HG02763 (cell line): ENCODE data around the gene GJD4.

Experiments
- ATAC-seq: cut with Tn5 transposase; IDR thresholded peaks from one replicate; pipeline ENCODE4 v1.9.1; 2021; ENCODE audit warnings: mild to moderate bottlenecking, moderate library complexity; ENCODE audit not compliant: unreplicated experiment

Gene GJD4, protein sequence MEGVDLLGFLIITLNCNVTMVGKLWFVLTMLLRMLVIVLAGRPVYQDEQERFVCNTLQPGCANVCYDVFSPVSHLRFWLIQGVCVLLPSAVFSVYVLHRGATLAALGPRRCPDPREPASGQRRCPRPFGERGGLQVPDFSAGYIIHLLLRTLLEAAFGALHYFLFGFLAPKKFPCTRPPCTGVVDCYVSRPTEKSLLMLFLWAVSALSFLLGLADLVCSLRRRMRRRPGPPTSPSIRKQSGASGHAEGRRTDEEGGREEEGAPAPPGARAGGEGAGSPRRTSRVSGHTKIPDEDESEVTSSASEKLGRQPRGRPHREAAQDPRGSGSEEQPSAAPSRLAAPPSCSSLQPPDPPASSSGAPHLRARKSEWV

DNA sequence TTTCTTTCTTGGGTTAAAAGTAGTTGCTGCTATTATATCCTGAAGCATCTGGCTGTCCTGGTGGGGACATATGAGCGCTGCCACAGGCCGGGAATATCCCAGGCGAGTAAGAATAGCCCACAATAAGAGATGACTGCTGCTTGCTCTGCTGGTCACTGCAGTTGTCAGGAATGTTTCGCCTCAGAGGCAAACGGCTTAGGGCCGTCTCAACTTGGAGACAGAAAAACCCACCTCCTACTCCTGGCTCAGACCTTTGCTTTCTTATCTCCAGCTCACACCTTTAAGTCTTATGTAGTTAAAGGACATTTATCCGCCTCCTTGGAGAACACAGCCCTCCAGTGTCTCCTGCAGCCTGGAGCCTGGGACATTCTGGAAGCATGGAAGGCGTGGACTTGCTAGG lies at the start of gene GJD4:
Gene GJD4, plus strand, starts transcription at position 151 of the 400 bp plus-strand sequence. Its CDS starts 227 bp downstream, at position 378.
- ATAC-seq = no peak

DNA sequence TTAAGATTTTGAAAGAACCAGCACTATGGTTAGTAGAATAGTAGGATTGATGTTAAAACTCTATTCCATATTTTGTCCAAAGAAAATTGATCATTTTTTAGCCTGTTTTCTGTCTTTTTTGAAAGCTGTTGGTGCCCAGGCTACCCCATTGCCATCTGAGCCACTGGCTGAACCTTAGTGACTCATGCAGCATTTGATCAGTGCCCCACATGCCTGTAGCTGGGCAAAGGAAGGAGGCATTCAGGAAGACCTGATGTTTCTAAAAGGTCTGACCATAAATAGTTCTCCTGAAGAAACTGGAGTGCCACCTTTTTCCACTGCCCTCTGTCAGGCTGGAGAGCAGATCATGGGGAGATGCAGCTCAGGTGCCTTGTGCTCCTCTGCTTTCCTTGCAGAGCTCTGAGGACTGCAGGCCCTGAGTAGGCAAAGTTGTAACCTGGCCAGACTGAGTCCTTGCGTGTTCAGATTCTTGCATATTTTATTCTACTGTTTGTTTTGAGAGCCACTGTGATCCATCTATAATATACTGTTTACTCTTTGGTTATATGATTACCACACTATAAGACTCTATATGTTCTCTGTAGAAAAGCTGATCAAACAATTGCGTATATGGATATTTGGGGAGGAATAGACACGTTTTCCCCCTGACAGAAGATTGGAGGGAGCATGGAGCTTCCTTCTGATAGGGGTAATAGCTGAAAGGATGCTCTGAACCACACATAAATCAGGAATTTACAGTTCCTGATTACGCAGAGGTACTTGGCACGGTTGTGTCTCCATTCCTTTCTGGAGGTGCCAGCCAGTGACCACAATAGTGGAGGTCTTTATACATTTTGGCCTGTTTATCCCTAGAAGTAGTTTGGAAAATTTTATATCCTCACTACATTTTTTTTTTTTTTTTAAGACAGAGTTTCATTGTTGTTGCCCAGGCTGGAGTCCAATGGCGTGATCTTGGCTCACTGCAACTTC lies 48.9 kb upstream of the GJD4 start:
- no peak for ATAC-seq

DNA sequence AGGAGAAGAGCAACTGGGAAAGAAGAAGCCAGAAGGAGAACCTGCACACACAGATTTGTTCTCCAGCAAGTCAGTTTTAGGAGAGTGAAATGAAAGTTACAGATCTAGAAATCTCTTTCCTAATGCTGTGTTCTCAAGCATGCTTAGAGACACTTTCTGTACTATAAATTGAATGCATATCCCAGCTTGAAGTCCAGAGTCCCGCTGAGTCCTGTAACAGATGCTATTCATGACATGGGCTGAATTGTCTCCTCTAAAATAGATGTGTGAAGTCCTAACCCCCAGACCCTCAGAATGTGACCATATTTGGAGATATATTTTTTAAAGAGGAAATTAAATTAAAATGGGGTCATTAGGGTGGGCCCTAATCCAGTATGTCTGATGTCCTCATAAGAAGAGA lies 46.9 kb upstream of the GJD4 start:
- ATAC-seq = no peak

DNA sequence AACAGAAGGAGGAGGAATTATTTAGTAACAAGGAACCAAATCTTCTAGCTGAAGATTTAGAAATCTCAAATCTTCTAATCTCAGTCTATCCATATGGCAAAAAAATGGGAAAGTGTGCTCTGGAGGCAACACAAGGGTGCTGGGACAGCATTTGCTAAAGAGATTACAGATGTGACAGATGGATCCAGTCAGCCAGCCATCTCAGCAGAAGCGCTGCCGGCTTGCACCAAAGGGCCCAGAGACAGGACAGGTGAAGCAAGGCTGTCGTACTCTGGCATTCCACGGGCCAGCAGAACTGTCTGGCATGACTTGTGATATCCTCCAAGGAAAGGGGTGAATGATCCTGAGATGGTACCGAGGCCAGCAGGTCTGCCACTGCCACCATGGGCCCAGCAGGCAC lies 45.7 kb upstream of the GJD4 start:
- no peak for ATAC-seq

DNA sequence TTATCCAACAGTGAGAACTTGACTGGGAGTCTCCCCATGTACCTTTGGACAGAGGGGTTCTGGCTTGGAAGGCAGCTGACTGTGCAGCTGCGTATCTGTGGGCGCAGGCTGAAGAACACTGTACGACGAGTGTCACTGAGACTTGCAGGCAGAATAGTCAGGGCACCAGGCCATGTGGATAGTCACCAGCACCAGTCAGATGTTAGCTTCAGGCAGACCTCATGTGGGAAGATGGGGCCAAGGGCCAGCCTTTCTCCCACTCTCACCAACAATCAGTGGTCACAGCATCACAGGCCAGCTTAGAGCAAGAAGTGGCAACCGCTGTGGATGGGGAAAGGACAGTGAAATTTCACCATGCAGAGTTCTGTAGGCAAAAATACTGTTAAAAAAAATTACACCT lies 43.4 kb upstream of the GJD4 start:
- ATAC-seq = no peak

DNA sequence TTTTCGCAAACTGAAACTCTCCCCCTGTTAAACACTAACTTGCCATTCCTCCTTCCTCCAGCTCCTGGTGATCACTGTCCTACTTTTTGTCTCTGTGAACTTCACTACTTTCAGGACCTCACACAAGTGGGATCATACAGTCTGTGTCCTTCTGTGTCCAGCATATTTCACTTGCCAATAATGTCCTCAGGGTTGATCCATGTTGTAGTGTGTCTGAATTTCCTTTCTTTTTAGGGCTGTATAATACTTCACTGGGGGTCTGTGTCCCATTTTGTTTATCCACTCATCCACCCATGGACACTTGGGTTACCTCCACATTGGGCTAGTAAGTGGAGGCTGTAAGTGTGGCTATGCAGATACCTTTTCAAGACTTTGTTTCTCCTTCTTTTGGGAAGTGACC lies 42.7 kb upstream of the GJD4 start:
- ATAC-seq = no peak

DNA sequence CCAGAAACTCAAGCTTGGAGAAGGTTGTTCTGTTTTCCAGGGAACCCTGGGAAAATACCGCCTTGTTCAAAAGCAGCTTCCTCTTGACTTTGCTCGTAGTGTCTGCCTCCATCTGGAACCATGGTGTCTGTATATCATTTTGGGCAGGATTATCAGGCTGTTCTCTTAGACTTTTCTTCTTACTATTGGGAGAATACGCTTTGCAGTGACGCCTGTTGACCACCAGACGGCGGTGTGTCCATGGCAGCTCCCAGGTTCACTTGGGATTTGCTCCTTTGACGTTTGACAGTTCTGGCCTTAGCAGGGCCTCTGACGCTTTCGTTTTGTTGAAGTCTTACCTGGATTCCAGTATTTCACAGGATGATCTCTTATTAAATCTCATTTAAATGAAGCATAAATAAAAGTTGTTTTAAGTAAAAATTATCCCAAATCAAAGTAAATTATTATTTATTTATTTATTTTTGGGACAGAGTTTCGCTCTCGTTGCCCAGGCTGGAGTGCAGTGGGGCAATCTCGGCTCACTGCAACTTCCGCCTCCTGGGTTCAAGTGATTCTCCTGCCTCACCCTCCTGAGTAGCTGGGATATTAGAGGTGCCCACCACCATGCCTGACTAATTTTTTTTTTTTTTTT lies 41.8 kb upstream of the GJD4 start:
- no peak for ATAC-seq

DNA sequence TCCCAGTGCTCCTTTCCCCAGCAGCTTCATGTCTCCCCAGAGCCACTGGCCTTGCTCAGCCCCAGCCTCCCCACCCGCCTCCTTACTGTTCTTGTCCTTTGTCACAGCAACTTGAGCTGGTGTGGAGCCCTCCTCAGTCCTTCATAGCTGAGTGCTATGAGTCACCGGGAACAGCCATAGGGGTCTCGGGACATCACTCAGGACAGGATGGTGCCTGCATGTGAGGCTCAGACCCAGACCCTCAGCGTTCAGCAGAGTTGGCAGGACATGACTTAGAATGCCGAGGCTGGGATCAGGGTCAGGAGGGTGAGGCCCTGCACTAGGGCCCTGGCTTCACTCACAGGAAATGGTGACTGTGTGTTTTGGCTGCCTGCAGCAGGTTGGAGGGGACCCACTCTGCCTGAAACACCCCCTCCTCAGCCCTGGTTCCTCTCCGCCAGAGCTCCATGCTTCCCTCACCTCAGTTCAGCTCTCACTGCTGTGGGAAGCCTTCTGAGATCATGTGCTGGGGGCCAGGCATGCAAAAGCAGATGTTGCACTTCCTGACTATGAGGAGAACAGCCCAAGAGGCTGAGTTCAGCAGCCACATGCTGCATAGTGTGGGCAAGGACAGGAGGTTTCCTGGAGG lies 40.7 kb upstream of the GJD4 start:
- no peak for ATAC-seq

DNA sequence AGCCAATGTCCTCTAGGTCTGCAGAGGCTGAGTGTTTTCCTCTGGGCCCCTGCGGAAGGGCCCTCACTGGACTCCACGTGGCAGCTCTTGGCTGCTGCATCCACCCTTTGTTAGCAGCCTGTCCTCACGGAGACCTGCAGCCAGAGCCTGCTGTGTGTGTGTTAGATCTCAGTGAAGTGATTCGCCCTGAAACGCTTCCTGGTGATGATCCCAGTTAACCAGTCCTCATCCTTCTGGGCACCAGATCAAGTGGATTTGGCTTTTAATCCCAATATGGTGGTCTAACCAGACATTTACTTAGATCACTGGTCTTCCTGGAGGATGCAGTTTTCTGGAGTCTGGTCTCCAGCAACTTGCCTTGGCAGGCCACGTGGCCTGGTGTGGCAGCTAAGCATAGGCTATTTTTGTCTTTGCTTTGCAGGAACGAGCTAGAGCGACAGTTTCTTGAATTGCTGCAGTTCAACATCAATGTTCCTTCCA lies 39.5 kb upstream of the GJD4 start:
- no peak for ATAC-seq

DNA sequence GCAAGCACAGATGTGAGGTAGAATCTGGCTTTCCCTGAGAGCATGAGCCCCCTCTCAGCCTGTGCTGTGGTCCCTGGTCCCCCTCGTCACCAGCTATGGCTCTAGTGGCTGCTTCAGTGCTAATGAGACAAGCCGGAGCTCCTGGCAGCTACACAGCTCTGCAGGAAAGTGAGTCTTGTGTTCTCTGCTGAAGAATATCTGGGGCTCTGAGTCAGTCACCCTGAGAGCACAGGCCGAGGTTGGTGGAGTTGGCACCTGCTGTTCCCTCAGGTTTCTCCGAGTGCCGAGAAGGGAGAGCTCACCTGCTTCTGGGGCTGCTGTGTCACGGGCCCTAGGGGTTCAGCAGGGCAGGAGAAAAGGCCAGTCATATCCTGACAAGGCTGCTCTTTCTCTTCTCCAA lies 37.2 kb upstream of the GJD4 start:
- no peak for ATAC-seq

DNA sequence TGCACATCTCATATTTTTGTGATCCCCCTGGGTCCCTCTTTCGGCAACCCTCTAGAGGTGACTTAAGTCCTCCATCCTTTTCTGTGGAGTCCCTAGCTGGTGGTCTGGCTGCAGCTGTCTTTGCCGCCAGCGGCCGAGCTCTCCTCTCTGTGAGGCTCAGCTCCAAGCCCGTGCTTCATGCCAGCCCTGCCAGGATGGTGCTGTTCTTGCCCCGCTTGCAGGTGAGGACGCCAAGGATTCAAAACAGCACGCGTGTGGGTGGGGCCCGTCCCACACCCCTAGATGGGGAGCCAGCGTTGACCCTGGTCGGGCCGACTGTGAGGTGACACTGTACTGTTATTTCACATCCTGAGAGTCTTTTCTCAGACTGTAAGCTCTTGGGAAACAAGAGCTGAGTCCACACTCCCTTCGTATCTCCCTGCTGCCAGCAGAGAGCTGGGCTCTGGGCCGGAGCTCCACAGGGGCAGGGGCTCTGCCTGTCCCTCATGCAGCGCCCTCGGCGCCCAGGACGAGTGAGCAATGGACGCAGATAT lies 36.6 kb upstream of the GJD4 start:
- no peak for ATAC-seq

DNA sequence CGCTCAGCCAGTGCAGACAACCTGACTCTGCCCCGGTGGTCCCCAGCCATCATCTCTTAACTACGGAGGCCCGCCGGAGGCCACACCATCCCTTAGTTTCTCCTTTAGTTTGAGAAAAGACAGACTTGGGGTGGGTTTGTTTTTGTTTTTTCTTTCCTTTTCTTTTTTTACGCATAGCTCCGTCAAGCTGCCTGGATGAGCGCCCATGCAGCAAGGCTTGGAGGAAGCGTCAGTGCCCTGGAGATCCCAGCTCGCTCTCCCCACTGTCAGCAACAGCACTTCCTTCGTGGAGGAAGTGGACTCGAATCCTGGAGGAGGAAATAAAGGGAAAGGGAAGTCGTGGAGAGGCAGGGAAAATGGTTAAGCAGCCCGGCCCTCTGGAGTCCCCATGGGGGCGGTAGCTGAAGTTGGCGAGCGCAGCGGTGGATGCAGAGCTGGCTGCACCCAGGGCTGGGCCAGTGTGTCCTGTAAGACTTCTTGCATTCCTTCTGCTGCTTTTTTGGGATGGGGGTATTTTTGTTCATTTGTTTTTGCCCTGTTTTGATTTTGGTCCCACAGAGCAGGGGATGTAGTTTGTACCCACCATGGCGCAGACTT lies 35.9 kb upstream of the GJD4 start:
- ATAC-seq = no peak

DNA sequence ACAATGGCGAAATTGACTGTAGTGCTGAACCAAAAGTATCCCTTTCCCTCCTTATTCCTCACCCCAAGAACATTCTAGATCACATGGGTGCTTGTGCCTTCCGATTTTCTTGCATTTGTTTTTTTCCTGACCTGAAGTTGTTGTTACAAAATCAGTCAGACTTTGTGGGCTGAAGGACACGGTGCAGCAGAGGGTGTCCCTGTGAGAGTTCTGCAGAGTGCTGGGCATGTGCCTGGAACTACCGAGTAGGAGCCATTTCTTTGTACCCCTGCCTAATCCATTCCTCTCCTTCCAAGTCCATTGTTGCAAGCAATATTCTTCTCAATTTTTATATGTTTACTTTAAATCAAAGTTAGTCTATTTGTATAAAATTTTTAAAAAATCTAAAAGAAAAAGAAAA lies 35.3 kb upstream of the GJD4 start:
- ATAC-seq = no peak

DNA sequence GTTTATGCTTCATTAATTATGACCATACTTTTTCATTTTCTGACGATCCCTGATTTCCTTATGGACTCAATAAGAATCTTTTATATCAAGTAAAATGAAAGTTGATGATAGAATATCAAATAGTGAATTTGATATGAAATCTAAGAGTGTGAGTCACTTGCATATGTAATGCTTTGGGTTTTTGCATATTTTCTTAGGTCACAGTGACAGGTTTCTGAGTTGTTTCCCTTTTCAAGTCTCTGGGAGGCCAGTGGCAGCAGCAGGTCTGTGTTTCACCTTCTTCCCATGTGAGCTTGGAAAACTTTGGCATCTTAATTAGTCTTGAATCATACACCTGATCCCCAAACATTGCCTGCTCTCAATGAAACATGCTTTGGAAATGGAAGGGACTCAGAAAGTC lies 34.7 kb upstream of the GJD4 start:
- ATAC-seq = no peak

DNA sequence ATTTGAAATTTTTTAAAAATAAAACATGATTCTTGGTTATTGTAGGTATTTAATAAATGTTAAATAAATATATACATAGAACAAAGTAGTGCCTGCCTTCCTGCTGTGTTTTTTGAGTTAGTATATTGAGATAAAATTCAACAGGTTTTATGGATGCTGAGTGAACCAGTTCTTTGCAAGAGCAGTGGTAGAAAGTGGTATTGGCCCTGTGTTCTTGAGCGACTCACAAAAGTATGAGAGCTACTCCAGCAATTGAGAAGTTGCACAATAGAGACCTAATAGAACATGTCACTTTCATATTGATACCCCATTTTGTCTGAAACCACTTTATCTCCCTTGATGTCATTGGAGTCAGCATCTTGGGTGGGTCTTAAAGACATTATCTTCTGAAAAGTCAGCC lies 32.6 kb upstream of the GJD4 start:
- ATAC-seq = no peak

DNA sequence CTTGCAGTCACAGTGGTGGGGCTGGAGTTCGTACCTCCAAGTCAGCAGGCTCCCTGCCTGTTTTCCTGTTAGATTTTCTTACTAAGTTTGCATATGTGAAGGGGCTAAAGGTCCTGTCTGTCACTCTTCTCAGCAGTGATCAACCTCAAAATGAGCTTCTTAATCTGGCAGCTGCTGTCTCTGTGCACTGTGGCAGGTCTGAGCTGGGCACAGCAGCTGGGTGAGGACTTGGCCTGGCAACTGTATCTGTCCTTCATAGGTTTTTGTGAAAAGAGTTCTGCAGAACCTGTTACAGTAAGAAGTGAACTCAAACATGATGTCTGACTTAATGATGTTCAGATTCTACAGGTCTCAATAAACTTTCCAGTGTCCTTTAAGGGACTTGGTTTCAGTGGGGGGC lies 31.3 kb upstream of the GJD4 start:
- ATAC-seq = no peak

DNA sequence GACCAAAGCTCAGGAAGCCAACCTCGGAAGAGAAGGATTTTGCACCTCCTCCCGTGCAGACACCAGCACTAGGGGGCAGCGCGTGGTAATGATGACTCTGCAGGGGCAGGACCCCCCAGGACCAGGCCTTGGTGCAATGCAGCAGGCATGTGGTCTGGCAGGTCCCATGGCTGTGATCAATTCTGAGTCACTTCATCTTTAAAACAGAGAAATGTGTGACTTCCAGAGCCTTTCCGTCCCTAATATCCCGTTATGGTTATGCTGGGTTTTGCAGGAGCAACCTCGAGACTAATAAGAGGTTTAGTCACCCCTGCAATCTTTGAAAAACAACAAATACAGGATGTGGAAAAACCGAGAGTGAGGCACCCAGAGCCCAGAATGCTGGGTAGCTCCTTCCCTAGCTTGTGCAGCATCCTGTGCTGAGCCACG lies 30.2 kb upstream of the GJD4 start:
- no peak for ATAC-seq

DNA sequence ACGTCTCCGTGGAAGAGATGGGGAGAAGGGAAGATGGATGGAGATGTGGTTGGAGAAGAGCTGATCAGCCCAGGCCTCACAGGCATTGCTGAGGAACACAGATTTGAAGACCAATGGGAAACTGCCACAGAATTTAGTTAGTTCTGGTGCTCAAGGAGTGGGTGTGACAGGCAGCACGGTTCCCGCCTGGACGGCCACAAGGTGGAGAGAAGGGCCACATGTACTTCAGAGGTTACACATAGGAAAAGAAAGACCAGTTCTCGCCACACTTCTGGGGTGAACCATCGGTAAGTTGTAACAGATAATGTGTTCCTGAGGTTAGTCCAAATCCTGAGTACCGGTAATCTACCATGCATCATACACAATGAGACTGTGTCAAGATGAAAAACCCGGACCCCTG lies 29.5 kb upstream of the GJD4 start:
- no peak for ATAC-seq

DNA sequence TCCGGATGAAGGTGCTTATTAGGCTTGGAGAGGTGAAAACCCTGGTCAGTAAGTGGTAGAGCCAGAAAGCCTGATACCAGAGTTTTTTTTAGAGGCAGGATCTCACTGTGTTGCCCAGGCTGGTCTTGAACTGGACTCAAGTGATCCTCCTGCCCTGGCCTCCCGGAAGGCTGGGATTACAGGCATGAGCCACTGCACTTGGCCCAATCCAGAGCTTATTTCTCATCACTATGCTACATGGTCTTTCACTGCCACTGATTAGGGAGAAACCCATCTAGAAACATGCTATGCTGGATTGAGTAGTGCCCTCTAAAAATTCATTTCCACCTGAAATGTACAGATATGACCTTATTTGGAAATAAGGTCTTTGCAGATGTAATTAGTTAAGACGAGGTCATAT lies 28.4 kb upstream of the GJD4 start:
- no peak for ATAC-seq

DNA sequence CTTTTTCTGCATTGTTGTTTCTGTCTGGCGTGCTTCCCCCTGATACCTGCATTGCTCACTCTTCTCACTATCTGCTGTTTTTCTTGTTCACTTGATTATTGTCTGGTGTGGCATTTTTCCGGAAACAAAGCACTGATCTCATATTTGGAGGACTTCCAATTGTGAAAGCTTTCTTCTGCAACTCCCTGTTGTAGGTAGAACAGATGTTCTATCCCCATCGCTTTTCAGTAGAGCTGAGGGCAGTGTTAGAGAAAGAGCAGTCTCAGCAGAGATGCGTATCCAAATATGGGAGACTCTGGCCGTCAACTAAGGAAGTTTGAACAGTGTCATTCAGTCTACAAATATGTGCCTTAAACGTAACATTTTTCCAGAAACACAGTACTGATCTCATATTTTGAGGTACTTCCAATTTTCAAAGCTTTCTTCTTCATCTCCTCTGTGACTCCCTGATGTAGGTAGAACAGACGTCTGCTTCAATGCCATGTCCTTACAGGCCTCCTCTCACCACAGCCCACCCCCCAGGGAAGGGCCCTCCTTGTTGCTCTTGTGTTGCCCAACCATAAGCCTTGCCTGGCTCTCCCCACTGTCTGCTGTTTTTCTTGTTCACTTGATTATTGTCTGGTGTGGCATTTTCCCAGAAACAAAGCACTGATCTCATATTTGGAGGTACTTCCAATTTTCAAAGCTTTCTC lies 27.1 kb upstream of the GJD4 start:
- ATAC-seq = no peak
